ENCODE data around the gene TSPO2. TPM values are rescaled to one million over a fixed set of nuclear protein-coding genes. Genes with fewer than 3 reads are reported as not detected.
A peak's percentile ranks its signal among the peaks of the same experiment; 100 is the strongest.

Gene TSPO2
- total and polyA plus RNA-seq, 12 donors = 0.44 TPM; not detected in 11

DNA sequence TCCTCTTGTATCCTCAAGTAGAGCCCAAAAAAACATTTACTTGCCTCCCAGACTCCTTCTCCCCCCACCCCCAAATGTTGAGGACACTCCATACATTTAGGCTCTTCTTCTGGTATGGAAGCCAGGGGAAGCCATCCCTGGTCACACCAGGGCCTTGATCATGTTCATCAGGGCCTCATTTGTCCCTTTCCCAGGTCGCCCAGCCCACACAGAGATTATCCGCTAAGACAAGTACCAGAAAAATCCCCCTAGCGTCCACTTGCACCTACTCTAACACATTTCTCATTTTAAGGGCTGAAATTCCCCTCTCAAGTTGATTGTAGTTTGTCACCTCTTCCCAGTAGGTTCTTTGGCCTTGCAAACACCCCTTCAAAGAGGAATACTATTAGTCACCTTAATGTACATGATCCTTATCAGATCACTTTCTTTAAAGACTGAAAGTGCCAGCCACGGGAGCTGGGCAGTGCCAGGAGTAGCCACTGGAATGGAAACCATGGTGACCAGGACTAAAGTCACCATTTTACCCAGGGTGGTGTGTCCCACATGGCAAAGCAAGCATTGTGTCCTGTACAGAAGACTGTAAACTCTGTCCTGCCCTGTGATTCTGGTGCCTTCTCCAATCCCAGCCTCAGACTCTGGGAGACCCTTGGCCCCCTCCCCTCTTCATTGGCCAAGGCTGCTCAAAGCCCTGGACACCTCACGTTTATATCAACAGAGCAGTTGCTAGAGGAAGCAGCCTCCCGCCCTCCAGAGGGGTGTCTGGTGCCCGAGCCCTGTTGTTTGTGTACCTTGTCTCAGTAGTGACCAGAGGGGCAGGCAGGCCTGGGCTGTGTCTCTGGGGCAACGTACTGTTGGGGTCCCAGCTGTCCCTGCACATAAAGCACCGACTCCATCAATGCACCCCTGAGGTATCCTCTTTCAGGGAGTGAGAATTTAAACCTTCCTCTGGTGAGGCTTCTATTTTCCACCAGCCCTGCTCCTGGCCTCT lies 5.8 kb downstream of the TSPO2 start:
- H3K4me1 ChIP-seq (replicated peaks in 1 of 2) = no peaks in the 10 kb centered on the region
- intact Hi-C loops (cut with DNase I) = no loop called here
- no peaks in the 10 kb centered on the region for H3K9me3 ChIP-seq (replicated peaks in 1 of 3)
- H3K27ac ChIP-seq = no peak overlapping the region
- no peaks in the 10 kb centered on the region for H3K36me3 ChIP-seq (replicated peaks in 1 of 2)
- H3K4me3 ChIP-seq = no peak overlapping the region
- TF ChIP-seq POLR2A (IDR thresholded peaks at IDR 0.05) (no peak), CTCF (IDR thresholded peaks at IDR 0.05) (no peak)
- H3K27me3 ChIP-seq = no peaks in the 10 kb centered on the region
- no peak for DNase-seq
- 85 to 89% (median 87%) methylated on average over 7 to 9 of the region's 9 CpGs for WGBS, 4 donors

DNA sequence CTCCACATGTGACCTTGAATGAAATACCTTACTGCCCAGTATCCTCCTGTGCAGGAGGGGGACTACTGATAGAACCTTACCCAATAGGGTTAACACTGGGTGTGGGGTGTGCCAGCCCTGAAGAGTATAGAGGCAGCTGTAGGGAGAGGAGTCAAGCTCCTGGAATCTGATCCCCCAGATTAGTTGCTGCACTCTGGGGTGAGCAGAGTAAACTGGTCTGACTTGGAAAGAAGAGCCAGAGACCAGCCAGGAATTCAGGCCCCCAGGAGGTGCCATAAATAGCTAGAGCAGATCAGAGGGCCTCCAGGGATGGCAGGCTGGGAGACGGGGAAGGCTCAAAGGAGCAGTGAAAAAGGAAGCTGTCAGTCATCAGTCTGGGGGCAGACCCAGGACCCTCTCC lies 7.3 kb downstream of the TSPO2 start:
- 83 to 100% (median 87%) methylated on average over 1 of the region's 1 CpG for WGBS, 4 donors
- no peaks in the 10 kb centered on the region for H3K4me1 ChIP-seq (replicated peaks in 1 of 2)
- intact Hi-C loops (cut with DNase I) = no loop called here

GRCh38 chr6:41049955-41050354 lies 7.7 kb downstream of the TSPO2 start:
- H3K4me3 ChIP-seq = no peak overlapping the region
- TF ChIP-seq POLR2A (IDR thresholded peaks at IDR 0.05) = no peak
- no peak for TF ChIP-seq CTCF (IDR thresholded peaks at IDR 0.05)
- intact Hi-C loops (cut with DNase I) = no loop called here

More for the DNA sequence above, 7.3 kb downstream of the TSPO2 start:
- TF ChIP-seq POLR2A (IDR thresholded peaks at IDR 0.05) (no peak), CTCF (IDR thresholded peaks at IDR 0.05) (no peak)
- no peak overlapping the region for H3K4me3 ChIP-seq
- no peaks in the 10 kb centered on the region for H3K9me3 ChIP-seq (replicated peaks in 1 of 3)
- DNase-seq = peak in 1 of 7 donors; percentile 6
- H3K36me3 ChIP-seq (replicated peaks in 1 of 2) = no peaks in the 10 kb centered on the region
- no peak overlapping the region for H3K27ac ChIP-seq
- no peaks in the 10 kb centered on the region for H3K27me3 ChIP-seq

DNA sequence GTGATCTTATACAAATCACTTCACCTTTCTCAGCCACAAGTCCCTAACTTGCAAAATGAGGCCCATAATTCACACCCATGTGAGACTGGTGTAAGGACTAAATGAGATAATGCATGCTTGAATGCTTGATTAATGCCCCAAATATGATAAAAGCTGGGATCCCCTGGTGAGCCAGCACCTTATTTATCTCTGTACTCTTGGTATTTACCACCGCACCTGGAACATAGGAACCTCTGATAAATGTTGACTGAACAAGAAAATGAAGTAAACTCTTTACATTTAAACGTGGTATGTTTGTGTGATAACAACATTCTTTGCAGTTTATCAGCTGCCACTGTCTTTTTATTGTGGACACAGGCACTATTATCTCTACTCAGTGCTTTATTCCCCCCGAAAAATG lies 8.3 kb downstream of the TSPO2 start:
- no peaks in the 10 kb centered on the region for H3K4me1 ChIP-seq (replicated peaks in 1 of 2)
- no peaks in the 10 kb centered on the region for H3K36me3 ChIP-seq (replicated peaks in 1 of 2)
- H3K9me3 ChIP-seq (replicated peaks in 1 of 3) = no peaks in the 10 kb centered on the region
- H3K27ac ChIP-seq = no peak overlapping the region
- intact Hi-C loops (cut with DNase I) = no loop called here
- no peak overlapping the region for H3K4me3 ChIP-seq
- WGBS, 4 donors = 83 to 88% (median 85%) methylated on average over 3 of the region's 3 CpGs
- DNase-seq = no peak
- TF ChIP-seq CTCF (IDR thresholded peaks at IDR 0.05) = no peak
- no peak for TF ChIP-seq POLR2A (IDR thresholded peaks at IDR 0.05)
- no peaks in the 10 kb centered on the region for H3K27me3 ChIP-seq

More at GRCh38 chr6:41049955-41050354, 7.7 kb downstream of the TSPO2 start:
- Histone ChIP-seq H3K27me3 (no peaks in the 10 kb centered on the region), H3K27ac (no peak overlapping the region), H3K4me1 (replicated peaks in 1 of 2) (no peaks in the 10 kb centered on the region), H3K9me3 (replicated peaks in 1 of 3) (no peaks in the 10 kb centered on the region), H3K36me3 (replicated peaks in 1 of 2) (no peaks in the 10 kb centered on the region)
- DNase-seq = peak in 1 of 7 donors; percentile 10
- WGBS, 4 donors = 78 to 91% (median 83%) methylated on average over 7 of the region's 7 CpGs
